ENCODE data around the gene TAF13.

Gene TAF13

DNA sequence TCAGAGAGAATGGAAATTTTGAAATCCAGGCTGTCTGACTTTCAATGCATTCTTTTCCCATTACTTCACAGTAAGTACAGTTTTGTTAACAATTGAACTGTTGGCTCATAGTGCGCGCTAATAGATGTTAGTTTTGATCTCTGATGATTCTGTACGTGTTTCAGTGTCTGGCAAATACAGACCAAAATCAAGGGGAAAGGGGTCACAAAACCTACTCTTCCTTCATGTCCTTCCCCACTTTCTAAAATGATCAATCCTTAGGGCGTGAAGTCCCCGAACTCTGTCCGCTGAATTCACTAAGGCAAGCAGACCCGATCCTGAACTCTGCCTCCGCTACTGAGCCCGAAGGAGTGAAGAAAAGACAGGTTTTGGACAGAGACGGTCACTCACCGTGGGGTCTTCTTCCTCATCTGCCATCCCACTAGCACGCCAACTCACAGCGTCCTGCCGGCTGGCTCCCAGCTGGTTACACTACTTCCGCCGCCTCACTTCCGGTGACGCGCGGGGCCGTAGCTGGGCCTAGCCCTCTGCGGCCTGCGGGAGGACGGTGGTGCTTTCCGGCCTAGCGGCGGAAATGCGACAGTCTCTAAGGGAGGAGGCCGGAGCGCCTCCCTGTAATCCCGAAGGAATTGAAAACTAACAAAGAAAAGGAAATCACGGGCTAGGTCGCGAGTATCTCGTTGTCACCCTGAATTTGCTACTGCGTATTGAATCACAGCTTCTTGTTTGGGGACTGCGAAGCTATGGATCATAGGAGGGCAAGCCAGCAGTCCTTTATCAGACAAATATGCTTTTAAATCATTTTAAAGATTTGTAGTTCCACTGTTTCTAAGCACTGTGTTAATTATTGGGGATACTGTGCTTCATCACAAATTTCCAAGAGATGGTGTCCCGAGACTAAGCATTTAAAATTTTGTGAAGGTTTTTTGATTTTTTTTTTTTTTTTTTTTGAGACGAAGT lies at the start of gene TAF13:
TAF13 (minus strand) TSS at position 473 of the 960 bp plus-strand sequence; CDS start at position 417, 56 bp downstream.
- peak; percentile 77 for DNase-seq

- no peak for DNase-seq
These were observed 44.6 kb upstream of the TAF13 start for GRCh38 chr1:109120356-109120755.

- DNase-seq = no peak
These were observed 42.3 kb upstream of the TAF13 start for GRCh38 chr1:109118089-109118488.

- DNase-seq = no peak
These were observed 40.5 kb upstream of the TAF13 start for GRCh38 chr1:109116286-109116685.

DNA sequence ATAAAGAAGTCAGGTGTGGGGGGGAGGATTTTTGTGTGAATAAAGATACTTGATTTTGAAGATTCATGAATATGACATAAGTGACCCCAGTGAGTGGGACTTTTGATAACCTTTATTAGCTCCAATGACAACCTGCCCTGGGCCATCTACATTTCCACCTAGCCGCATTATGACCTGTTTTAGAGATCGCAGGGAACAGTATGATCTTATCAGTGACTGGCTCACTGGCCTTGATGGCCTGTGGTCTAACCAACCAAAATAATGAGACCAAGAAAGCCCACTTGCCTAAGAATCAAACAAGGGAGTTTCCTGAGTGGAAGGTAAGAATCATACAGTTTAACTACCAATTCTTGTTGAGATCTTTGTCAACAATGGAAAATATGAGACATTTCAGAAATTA lies 39.9 kb upstream of the TAF13 start:
- no peak for DNase-seq

GRCh38 chr1:109114342-109114674 lies 38.5 kb upstream of the TAF13 start:
- DNase-seq = no peak

- DNase-seq = peak; percentile 92
These were observed 38.0 kb upstream of the TAF13 start, which contains the start of gene ELAPOR1 for GRCh38 chr1:109113590-109114341. TSS of gene ELAPOR1 (plus strand) at chr1:109114115. CDS start at chr1:109114184, 69 bp downstream.

DNA sequence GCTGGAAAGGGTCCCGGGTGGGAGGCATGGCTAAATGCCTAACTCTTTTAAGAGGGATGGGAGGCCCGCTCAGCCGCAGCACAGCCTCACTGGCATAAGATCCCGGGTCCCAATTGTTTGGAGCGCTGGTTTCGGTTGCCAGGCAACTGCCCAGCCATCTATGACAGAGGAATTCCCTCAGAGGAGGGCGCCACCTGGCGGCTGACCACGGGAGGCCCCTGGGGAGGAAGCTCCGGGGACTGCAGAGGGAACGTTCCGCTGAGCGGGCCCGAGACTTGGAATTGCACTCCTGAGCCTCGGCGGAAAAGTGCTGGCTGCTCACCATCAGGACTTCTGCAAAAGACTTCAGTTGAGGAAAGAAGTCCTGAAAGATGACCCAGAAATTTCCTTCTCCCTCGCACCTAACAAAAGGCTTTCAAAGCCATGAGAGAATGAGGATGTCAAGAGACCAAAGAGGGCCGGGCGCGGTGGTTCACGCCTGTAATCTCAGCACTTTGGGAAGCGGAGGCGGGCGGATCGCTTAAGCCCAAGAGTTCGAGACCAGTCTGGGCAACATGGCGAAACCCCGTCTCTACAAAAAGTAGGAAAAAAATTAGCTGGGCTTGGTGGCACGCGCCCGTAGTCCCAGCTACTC lies 37.0 kb upstream of the TAF13 start:
- DNase-seq = peak; percentile 88

- no peak for DNase-seq
These were observed 36.4 kb upstream of the TAF13 start for GRCh38 chr1:109112056-109112651.

GRCh38 chr1:109111386-109112055 lies 35.7 kb upstream of the TAF13 start:
- no peak for DNase-seq

GRCh38 chr1:109109906-109110305 lies 34.1 kb upstream of the TAF13 start:
- DNase-seq = no peak

GRCh38 chr1:109107785-109108184 lies 32.0 kb upstream of the TAF13 start:
- DNase-seq = no peak

DNA sequence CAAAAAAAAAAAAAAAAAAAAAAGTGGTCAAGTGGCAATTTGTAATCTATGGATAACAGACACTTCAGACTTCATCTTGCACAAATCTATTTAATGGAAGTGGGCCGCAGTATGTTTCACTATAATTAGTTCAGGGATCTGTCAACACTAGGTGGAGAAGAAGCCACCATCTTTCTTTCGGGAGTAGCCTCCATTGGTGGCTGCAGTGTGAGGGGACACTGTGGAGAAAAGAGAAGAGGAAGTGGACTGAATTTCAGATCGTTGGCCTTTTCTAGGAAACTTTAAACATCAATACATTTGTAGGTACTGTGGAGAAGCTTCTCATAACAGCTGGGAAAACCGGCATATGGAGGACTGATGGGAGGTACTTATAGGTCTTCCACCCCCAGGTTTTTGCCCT lies 30.1 kb upstream of the TAF13 start:
- DNase-seq = no peak

DNA sequence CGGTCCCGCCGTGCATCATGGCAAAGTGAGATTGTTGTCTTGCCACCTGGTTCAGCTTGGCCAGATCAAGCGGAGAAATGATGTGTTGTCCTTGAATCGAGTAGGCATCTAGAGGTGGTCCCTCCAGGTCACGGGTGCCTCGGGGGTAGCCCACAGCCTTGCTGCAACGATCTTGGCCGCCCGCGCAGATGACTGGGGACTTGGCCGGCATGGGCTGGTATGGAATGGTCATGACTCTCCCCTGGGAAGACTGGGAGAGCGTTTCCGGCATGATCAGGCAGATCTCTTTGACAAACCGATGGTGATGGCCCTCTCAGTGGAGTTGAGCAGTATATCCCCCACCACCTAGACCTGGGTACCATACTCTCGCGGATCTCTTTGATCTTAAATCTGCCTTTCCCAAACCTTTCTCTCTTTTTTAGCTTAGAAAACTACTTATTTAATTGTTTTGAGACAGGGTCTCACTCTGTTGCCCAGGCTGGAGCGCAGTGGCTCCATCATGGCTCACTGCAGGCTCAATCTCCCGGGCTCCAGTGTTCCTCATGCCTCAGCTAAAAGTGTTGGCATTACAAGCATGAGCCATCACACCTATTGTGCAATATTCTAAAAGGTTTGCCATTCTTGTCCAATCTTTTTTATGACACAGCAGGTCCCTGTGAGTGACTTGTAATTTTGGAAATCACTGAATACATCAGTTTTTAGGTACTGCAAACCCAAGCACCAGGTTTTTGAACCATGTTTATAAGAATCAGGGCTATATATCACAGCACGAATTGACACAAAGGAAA lies 28.8 kb upstream of the TAF13 start:
- DNase-seq = no peak

DNA sequence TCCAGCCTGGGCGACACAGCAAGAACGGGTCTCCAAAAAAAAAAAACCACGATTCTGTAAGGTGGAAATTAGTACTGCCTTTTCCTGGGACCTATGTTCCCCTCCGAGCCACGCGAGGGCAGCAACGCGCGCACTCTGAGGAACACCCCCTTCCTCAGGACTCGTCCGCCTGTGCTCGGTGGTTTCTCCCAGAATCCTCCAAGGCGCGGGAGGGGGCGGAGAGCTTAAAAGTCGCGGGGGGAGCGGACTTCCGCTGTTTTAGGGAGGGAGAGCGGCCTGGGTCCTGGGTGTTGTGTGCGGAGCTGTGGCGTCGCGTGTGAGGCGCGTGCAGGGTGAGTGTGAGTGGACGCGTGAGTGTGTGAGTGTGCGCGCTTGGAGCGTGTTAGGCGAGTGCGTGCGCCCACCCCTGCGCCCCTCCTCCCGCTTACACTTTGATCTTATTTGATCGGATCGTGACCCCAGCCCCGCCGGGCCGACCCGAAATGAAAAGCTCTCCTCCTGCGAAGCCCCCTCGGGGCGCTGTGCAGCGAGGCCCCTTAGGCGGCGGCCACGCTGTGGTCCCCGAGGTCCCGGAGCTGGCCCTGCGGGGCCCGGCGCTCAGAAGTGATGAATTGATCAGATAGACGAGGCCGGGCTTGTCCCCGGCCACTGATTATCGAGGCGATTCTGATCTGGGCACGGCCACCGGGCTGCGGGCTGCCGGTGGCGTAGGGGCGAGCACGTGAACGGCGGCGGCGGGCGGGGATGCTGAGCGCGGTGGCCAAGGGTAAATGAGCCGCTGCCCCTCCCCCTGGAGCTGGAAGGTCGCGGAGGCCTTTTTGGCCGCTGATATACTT lies 24.4 kb upstream of the TAF13 start:
- DNase-seq = peak; percentile 97

DNA sequence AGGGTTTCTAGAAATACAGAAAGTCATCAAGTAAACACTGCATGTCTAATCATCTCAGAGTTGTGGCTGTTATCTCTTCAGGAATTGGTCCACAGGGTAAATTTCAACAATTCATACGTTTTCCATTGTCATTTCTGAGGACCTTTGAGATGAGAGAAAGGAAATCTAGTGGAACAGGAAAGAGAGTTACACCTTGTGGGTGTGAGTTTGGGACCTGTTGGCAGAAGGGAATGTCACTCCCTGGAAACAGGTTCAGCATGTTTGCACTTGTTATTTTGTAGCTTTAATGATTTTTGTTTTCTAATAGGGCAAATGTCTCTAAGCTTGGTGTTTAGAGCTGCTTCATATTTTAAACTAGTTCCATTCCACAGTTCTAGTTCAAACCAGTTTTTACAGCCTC lies 20.3 kb upstream of the TAF13 start:
- DNase-seq = no peak

- no peak for DNase-seq
These were observed 19.8 kb upstream of the TAF13 start for GRCh38 chr1:109095631-109096030.

- DNase-seq = no peak
These were observed 19.1 kb upstream of the TAF13 start for GRCh38 chr1:109094871-109095270.

- DNase-seq = no peak
These were observed 18.6 kb upstream of the TAF13 start for GRCh38 chr1:109094377-109094803.

DNA sequence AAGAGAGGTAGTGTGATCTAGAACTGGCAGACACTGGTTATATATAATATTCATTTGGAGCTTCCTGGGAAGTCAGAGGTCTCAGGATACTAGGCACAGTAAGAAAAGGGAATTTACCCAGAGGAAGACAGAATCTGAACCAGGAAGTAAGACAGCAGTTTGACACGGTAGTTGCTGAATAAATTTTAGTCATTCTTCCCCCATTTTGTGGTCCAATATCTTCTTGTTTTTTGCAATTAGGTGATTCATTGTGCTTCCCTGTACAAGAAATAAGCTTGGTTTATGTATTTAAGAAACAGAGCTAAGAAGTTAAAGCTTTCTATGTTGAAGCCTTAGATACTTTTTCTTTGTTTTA lies 16.0 kb upstream of the TAF13 start:
- DNase-seq = no peak

All from activated T-cell treated with anti-CD3 and anti-CD28 coated beads for 4 hours (primary cell).